ENCODE measurements around the gene SAP25.

The SAP25 gene

DNA sequence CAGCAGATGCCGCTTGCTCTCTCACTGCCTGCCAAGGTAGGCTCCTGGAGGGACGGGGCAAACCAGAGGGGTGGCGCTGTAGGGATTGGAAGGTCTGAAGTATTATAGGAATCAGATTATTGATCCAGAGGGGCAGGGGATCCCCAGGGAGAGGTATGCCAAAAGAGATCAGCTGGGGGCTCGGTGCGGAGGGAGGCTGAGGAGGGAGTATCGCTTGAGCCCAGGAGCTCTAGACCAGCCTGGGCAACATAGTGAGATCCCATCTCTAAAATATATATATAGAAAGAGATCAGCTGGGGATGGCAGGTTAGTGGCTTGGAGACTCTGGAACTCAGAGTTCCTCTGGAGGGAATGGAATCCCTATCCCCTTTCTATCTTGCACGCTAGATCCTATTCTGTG, 21.5 kb upstream of the SAP25 start:
- no peak for DNase-seq (ENCODE audit: low read depth, low spot score)
- no peak overlapping the region for H3K4me3 ChIP-seq (ENCODE audit: low read depth, low read length)
- TF ChIP-seq CTCF (IDR thresholded peaks at IDR 0.05; ENCODE audit: low read depth, low read length): no peak
- in situ Hi-C loops (cut with HindIII; ENCODE audit: low sequenced_read_pairs): no loop called here

DNA sequence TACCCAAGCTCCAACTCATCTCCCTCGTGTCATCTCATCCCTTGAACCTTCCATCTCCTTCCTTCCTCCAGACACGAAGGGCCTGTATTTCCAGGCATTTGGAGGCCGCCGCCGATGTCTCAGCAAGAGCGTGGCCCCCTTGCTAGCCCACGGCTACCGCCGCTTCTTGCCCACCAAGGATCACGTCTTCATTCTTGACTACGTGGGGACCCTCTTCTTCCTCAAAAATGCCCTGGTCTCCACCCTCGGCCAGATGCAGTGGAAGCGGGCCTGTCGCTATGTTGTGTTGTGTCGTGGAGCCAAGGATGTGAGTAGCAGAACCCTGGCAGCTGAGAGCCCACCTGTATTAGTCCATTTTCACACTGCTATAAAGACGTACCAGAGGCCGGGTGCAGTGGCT, 17.9 kb upstream of the SAP25 start:
- no peak overlapping the region for H3K4me3 ChIP-seq (ENCODE audit: low read depth, low read length)
- in situ Hi-C loops (cut with HindIII; ENCODE audit: low sequenced_read_pairs): no loop called here
- TF ChIP-seq CTCF (IDR thresholded peaks at IDR 0.05; ENCODE audit: low read depth, low read length): no peak
- no peak for DNase-seq (ENCODE audit: low read depth, low spot score)

- DNase-seq (ENCODE audit: low read depth, low spot score): no peak
- in situ Hi-C loops (cut with HindIII; ENCODE audit: low sequenced_read_pairs): no loop called here
- no peak overlapping the region for H3K4me3 ChIP-seq (ENCODE audit: low read depth, low read length)
- TF ChIP-seq CTCF (IDR thresholded peaks at IDR 0.05; ENCODE audit: low read depth, low read length): no peak
Observed at GRCh38 chr7:100590077-100590737, 16.5 kb upstream of the SAP25 start.

DNA sequence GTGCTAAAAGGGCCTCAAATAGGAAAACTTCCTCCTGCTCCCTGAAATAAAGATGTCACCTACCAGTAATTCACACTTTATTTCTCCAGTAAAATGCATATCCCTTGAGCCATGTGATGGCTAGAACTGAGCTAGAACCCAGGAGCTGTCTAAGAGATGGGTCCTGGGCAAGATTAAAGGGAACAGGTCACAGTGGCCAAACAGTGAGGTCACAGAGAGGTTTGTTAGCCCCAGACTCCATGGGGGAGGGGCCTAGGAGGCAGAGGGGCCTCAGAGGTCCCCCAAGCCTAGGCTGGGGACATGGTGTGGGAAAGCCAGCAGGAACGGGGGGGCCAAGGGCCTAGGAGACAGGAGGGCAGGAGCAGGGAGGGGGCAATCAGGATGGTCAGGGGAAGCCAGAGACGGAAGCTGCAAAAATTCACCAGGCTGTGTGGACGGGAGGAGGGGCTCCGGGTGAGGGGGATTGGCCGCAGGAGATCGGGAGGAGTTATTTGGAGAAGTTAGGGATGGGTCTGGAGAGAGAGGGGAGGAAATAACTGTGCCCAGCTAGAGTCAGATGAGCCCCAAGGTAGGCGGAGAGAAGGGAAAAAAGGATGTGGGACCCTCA, 15.7 kb upstream of the SAP25 start:
- in situ Hi-C loops (cut with HindIII; ENCODE audit: low sequenced_read_pairs): no loop called here
- no peak for TF ChIP-seq CTCF (IDR thresholded peaks at IDR 0.05; ENCODE audit: low read depth, low read length)
- H3K4me3 ChIP-seq (ENCODE audit: low read depth, low read length): no peak overlapping the region
- no peak for DNase-seq (ENCODE audit: low read depth, low spot score)

DNA sequence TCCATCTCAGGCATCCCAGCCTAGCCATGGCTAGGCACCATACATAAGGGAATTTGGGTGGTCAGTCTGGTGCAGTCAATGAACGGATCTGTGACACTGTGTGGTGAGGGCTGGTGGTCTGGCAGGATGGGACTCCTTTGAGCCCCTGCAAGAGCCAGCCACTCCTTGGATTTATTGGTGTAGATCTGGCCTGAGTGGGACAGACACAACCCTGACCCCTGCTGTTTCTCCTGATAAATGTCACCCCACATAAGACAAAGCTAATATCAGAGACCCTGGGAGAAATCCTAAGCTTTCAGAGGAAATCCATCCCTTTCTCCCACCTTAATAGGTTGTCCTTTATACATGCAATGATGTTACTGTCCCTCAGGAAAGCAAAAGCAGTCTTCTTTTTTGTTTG, 14.7 kb upstream of the SAP25 start:
- peak; percentile 24 for TF ChIP-seq CTCF (IDR thresholded peaks at IDR 0.05; ENCODE audit: low read depth, low read length)
- in situ Hi-C loops (cut with HindIII; ENCODE audit: low sequenced_read_pairs): no loop called here
- DNase-seq (ENCODE audit: low read depth, low spot score): no peak
- H3K4me3 ChIP-seq (ENCODE audit: low read depth, low read length): no peak overlapping the region

- no peak for TF ChIP-seq CTCF (IDR thresholded peaks at IDR 0.05; ENCODE audit: low read depth, low read length)
- DNase-seq (ENCODE audit: low read depth, low spot score): peak; percentile 100
- in situ Hi-C loops (cut with HindIII; ENCODE audit: low sequenced_read_pairs): no loop called here
- H3K4me3 ChIP-seq (ENCODE audit: low read depth, low read length): peak within 1 kb of the TSS; percentile 92
Observed at GRCh38 chr7:100586266-100587025, 12.7 kb upstream of the SAP25 start, which contains the start of gene FBXO24. TSS of gene FBXO24 (plus strand) at chr7:100586328. CDS start at chr7:100586626, 298 bp downstream.
